H9 (cell line): Measurements from ENCODE around the gene BCAS4. TPM values are rescaled to one million over a fixed set of nuclear protein-coding genes. Genes with fewer than 3 reads are reported as not detected.

Experiments used
- DNase-seq: peaks from one replicate; pipeline ENCODE4 v3.0.0-alpha.2; 2017
- H2AFZ ChIP-seq: one replicate; pipeline ENCODE4 v1.6.1; 2013; ENCODE audit warnings: mild to moderate bottlenecking, low read length, control low read depth, moderate library complexity
- H2AK5ac ChIP-seq: 2 replicates; pipeline ENCODE4 v1.6.1; 2013; ENCODE audit warnings: low read length, control low read depth, mixed read lengths; ENCODE audit not compliant: insufficient read length
- H2BK120ac ChIP-seq: one replicate; pipeline ENCODE4 v1.6.1; 2013; ENCODE audit warnings: low read depth, mild to moderate bottlenecking, low read length, control low read depth, inconsistent platforms; ENCODE audit not compliant: poor library complexity, severe bottlenecking
- H2BK12ac ChIP-seq: 2 replicates; pipeline ENCODE4 v1.6.1; 2013; ENCODE audit warnings: low read length, control low read depth, mixed read lengths, low read depth; ENCODE audit not compliant: insufficient read length
- H2BK15ac ChIP-seq: 2 replicates; pipeline ENCODE4 v1.6.1; 2013; ENCODE audit warnings: low read depth, low read length, control low read depth
- H2BK20ac ChIP-seq: one replicate; pipeline ENCODE4 v1.6.1; 2013; ENCODE audit warnings: low read depth, mild to moderate bottlenecking, low read length, control low read depth, inconsistent platforms; ENCODE audit not compliant: poor library complexity, severe bottlenecking
- H2BK5ac ChIP-seq: 2 replicates; pipeline ENCODE4 v1.6.1; 2013; ENCODE audit warnings: low read length, control low read depth, mixed read lengths; ENCODE audit not compliant: insufficient read length
- H3K14ac ChIP-seq: 2 replicates; pipeline ENCODE4 v1.6.1; 2013; ENCODE audit warnings: low read length, control low read depth; ENCODE audit not compliant: insufficient read depth
- H3K18ac ChIP-seq: 2 replicates; pipeline ENCODE4 v1.6.1; 2013; ENCODE audit warnings: low read depth, mild to moderate bottlenecking, mixed read lengths, low read length, control low read depth; ENCODE audit not compliant: insufficient read length
- H3K23ac ChIP-seq: 2 replicates; pipeline ENCODE4 v1.6.1; 2013; ENCODE audit warnings: low read length, control low read depth, mixed read lengths, low read depth; ENCODE audit not compliant: insufficient read length
- H3K23me2 ChIP-seq: 2 replicates; pipeline ENCODE4 v1.6.1; 2013; ENCODE audit warnings: low read depth, mild to moderate bottlenecking, mixed read lengths, low read length, control low read depth; ENCODE audit not compliant: insufficient read length, poor library complexity, severe bottlenecking
- H3K27ac ChIP-seq: 2 replicates; pipeline ENCODE4 v1.5.1; 2013; ENCODE audit warnings: low read length, control low read depth, mixed read lengths, low read depth; ENCODE audit not compliant: insufficient read length
- H3K27me3 ChIP-seq: 2 replicates; pipeline ENCODE4 v1.6.1; 2013; ENCODE audit warnings: low read length, control low read depth, inconsistent platforms; ENCODE audit not compliant: insufficient read depth
- H3K4ac ChIP-seq: 2 replicates; pipeline ENCODE4 v1.6.1; 2013; ENCODE audit warnings: low read depth, mild to moderate bottlenecking, control low read depth, inconsistent platforms, low read length, moderate library complexity
- H3K4me1 ChIP-seq: 2 replicates; pipeline ENCODE4 v1.6.1; 2013; ENCODE audit warnings: low read length, control low read depth, inconsistent platforms; ENCODE audit not compliant: insufficient read depth
- H3K4me2 ChIP-seq: 2 replicates; pipeline ENCODE4 v1.6.1; 2013; ENCODE audit warnings: low read length, control low read depth, mixed read lengths; ENCODE audit not compliant: insufficient read length, insufficient read depth
- H3K56ac ChIP-seq: 2 replicates; pipeline ENCODE4 v1.6.1; 2013; ENCODE audit warnings: low read depth, mild to moderate bottlenecking, mixed read lengths, low read length, control low read depth; ENCODE audit not compliant: insufficient read length
- H3K79me1 ChIP-seq: 2 replicates; pipeline ENCODE4 v1.6.1; 2013; ENCODE audit warnings: low read depth, mild to moderate bottlenecking, moderate library complexity, low read length, control low read depth, inconsistent platforms; ENCODE audit not compliant: insufficient read depth, poor library complexity, severe bottlenecking
- H3K79me2 ChIP-seq: 2 replicates; pipeline ENCODE4 v1.6.1; 2013; ENCODE audit warnings: low read length, control low read depth, inconsistent platforms; ENCODE audit not compliant: insufficient read depth
- H3K9ac ChIP-seq: 2 replicates; pipeline ENCODE4 v1.6.1; 2013; ENCODE audit warnings: low read length, control low read depth, mixed read lengths; ENCODE audit not compliant: insufficient read length; ENCODE audit errors: extremely low read depth
- H3K9me3 ChIP-seq: one replicate; pipeline ENCODE4 v1.6.1; 2013; ENCODE audit warnings: low read depth, low read length, inconsistent platforms; ENCODE audit not compliant: control insufficient read depth
- H3T11ph ChIP-seq: one replicate; pipeline ENCODE4 v1.6.1; 2013; ENCODE audit warnings: mild to moderate bottlenecking, low read length, control low read depth, inconsistent platforms
- H4K20me1 ChIP-seq: one replicate; pipeline ENCODE4 v1.6.1; 2013; ENCODE audit not compliant: control insufficient read depth, insufficient read length, insufficient read depth
- H4K5ac ChIP-seq: 2 replicates; pipeline ENCODE4 v1.6.1; 2013; ENCODE audit warnings: low read depth, mild to moderate bottlenecking, mixed read lengths, low read length, control low read depth; ENCODE audit not compliant: insufficient read length
- H4K8ac ChIP-seq: replicated peaks from 2 replicates; pipeline ENCODE4 v1.6.1; 2013; ENCODE audit warnings: low read length, control low read depth, mixed read lengths, low read depth; ENCODE audit not compliant: insufficient read length
- H4K91ac ChIP-seq: 2 replicates; pipeline ENCODE4 v1.6.1; 2013; ENCODE audit warnings: low read depth, mild to moderate bottlenecking, moderate library complexity, mixed read lengths, low read length, control low read depth; ENCODE audit not compliant: insufficient read length
- H3K27ac Mint-ChIP-seq, 3 experiments: 2 replicates in 2 of 3; 3 replicates in 1 of 3; pipeline ENCODE4 v1.8.0; 2020 to 2021; ENCODE audit warnings: mixed read lengths in 3 of 3, mild to moderate bottlenecking in 1 of 3, moderate library complexity in 1 of 3
- H3K27me3 Mint-ChIP-seq: 2 replicates; pipeline ENCODE4 v1.8.0; 2021; ENCODE audit warnings: low read depth, mild to moderate bottlenecking, moderate library complexity, mixed read lengths
- H3K36me3 Mint-ChIP-seq, 3 experiments: 2 replicates in 2 of 3; 3 replicates in 1 of 3; pipeline ENCODE4 v1.8.0; 2020 to 2021; ENCODE audit warnings: low read depth in 3 of 3, mixed read lengths in 3 of 3; ENCODE audit not compliant: insufficient read depth in 1 of 3
- H3K4me1 Mint-ChIP-seq, 2 experiments: 2 replicates each; pipeline ENCODE4 v1.8.0; 2020; ENCODE audit warnings: mixed read lengths in 2 of 2
- H3K4me3 Mint-ChIP-seq, 2 experiments: 2 replicates in 1 of 2; 3 replicates in 1 of 2; pipeline ENCODE4 v1.8.0; 2020 to 2021; ENCODE audit warnings: mild to moderate bottlenecking in 2 of 2, mixed read lengths in 2 of 2, moderate library complexity in 1 of 2
- H3K9me3 Mint-ChIP-seq, 2 experiments: 2 replicates in 1 of 2; 3 replicates in 1 of 2; pipeline ENCODE4 v1.8.0; 2020; ENCODE audit warnings: mild to moderate bottlenecking in 2 of 2, mixed read lengths in 2 of 2, moderate library complexity in 1 of 2
- CTCF ChIP-seq: fragments of 200-600 bp; sonication (generic); conservative IDR thresholded peaks from 3 replicates; pipeline ENCODE4 v1.8.0; 2021; ENCODE audit warnings: antibody characterized with exemption, mild to moderate bottlenecking
- WGBS: extraction: QIAGEN DNeasy Blood & Tissue Kit; methylation state at CpG from one replicate; pipeline ENCODE4 v1.1.7; 2013; ENCODE audit warnings: missing lambda C conversion rate, low lambda C conversion rate, mixed read lengths; ENCODE audit not compliant: insufficient read length; ENCODE audit errors: extremely low coverage; 5-methylcytosine and 5-hydroxymethylcytosine counted together
- total RNA-seq: library from RNA; stranded (reverse); gene quantifications from 2 replicates; pipeline ENCODE4 v1.2.1, GENCODE V29; 2021

Gene BCAS4
- total RNA-seq, 1 experiment from 2014 or later: 16.9 TPM

- no peak overlapping the region for H2BK12ac ChIP-seq
- no peak overlapping the region for H4K8ac ChIP-seq
- no peak for DNase-seq
- Mint-ChIP-seq H3K27ac (peak overlapping the region in 2 of 3 experiments; percentile 64 to 71; a peak in 4 of 7 replicates), H3K27me3 (no peaks in the 10 kb centered on the region), H3K9me3 (no peaks in the 10 kb centered on the region), H3K4me3 (no peak overlapping the region), H3K4me1 (peaks cover 55 to 69% of the 10 kb centered on the region in 2 experiments), H3K36me3 (peaks cover 11 to 61% (median 53%) of the 10 kb centered on the region in 3 experiments; a peak in 6 of 7 replicates)
- H3K56ac ChIP-seq: no peak overlapping the region
- H3K18ac ChIP-seq: no peak overlapping the region
- H2AK5ac ChIP-seq: no peak overlapping the region
- H3K4me2 ChIP-seq: no peak overlapping the region
- no peak overlapping the region for H4K5ac ChIP-seq
- no peak overlapping the region for H2BK15ac ChIP-seq
- H3K23me2 ChIP-seq: no peaks in the 10 kb centered on the region
- no peaks in the 10 kb centered on the region for H3K9me3 ChIP-seq
- WGBS: no CpG with 5 or more reads among the region's 3 CpGs
- no peak for TF ChIP-seq CTCF
- H3K4me1 ChIP-seq: peaks cover 5% of the 10 kb centered on the region; the same call in 1 of the 2 replicates
- no peak overlapping the region for H3K4ac ChIP-seq
- peaks cover 82% of the 10 kb centered on the region for H3K79me2 ChIP-seq
- H3K27ac ChIP-seq: no peak overlapping the region
- no peak overlapping the region for H4K91ac ChIP-seq
- no peaks in the 10 kb centered on the region for H4K20me1 ChIP-seq
- no peak overlapping the region for H3K23ac ChIP-seq
- H3K14ac ChIP-seq: no peak overlapping the region
- no peaks in the 10 kb centered on the region for H3K27me3 ChIP-seq
- no peak overlapping the region for H2BK20ac ChIP-seq
- H2BK120ac ChIP-seq: no peak overlapping the region
- no peak overlapping the region for H3K9ac ChIP-seq
- no peak overlapping the region for H3T11ph ChIP-seq
- no peak overlapping the region for H2BK5ac ChIP-seq
- no peak overlapping the region for H2AFZ ChIP-seq
- H3K79me1 ChIP-seq: no peaks in the 10 kb centered on the region
These were observed 122.1 kb downstream of the BCAS4 start for GRCh38 chr20:50916934-50917333.
